GM21526 (cell line): ENCODE data around the gene MEOX2.

Experiments used
- ATAC-seq: cut with Tn5 transposase; IDR thresholded peaks from one replicate; pipeline ENCODE4 v1.9.1; 2021; ENCODE audit warnings: moderate library complexity; ENCODE audit not compliant: unreplicated experiment, low FRiP score

MEOX2 gene

DNA sequence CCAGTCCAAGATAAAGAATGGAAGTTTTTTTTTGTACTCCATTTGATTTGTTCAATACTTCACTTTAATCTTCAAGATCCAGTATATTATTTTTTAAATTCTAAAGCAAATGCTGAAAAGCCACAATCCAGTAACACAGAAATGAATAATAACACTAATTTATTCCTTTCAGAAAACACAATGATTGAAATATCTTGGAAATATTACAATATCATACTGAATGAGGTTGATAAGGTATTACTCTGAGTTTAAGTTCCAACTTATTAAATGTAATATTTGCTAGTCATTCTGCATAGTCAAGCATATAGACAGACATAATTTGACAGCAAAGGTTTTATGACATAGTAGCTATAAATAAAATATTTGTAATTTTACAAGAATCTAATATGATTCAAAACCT is 4.4 kb downstream of the MEOX2 start:
- no peak for ATAC-seq

- ATAC-seq: no peak
Measured at GRCh38 chr7:15681631-15682030, 4.9 kb downstream of the MEOX2 start.

GRCh38 chr7:15681186-15681585 is 5.3 kb downstream of the MEOX2 start:
- no peak for ATAC-seq

- ATAC-seq: no peak
Measured at GRCh38 chr7:15680446-15680845, 6.0 kb downstream of the MEOX2 start.

- ATAC-seq: no peak
Measured at GRCh38 chr7:15679306-15679705, 7.2 kb downstream of the MEOX2 start.

DNA sequence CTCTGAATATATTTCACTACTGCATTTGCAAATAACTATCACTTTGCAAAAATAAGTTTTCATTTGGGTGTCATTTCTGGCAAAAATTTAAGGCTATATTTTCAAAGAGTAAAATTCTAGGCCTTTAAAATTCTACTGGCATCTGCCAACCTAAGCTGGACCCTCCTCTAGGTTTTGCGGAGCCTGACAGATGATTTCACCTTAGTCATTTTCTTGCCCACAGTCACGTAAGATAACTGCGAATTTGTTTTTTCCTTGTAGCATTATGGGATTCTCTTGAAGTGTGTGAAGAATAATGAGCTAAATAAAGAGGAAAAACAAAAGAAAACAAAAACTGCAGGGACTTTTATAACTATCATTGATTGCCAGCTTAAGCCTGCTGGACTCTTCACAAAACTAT is 7.8 kb downstream of the MEOX2 start:
- no peak for ATAC-seq

DNA sequence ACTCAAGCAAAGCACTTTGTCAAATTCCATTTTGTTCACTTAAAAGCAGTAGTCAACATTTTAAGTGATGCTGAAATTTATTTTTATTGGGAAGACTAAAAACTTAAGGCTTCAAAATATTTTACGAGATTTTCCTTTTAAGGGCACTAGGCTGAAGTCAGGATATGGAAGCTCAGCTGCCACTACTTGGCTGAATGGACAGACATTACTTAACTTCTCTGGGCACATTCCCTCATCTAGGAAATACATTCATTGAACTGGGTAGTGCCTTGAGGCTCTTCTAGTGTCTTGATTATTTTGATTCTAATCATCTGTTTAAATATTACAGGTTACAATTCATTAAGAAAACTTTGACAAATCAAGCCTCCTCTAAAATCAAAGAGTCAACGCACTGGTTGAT is 11.1 kb downstream of the MEOX2 start:
- no peak for ATAC-seq

DNA sequence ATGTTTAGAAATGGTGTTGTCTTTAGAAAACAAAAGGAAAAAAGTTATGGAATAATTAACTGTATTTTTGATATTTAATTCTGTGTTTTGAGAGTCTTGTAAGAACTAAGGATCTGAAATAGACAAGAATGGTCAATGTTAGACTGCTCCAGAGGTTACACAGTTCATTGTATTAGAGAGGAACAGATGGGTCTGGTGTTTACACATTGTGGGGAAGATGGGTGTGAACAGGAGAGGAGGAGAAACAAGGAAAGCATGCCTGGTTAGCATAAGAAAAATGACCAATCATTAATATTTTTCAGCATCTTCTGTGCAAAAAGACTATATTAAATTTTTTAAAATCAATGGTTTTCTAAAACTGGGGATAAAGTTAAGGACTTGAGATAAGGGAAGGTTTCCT is 11.9 kb downstream of the MEOX2 start:
- ATAC-seq: no peak

DNA sequence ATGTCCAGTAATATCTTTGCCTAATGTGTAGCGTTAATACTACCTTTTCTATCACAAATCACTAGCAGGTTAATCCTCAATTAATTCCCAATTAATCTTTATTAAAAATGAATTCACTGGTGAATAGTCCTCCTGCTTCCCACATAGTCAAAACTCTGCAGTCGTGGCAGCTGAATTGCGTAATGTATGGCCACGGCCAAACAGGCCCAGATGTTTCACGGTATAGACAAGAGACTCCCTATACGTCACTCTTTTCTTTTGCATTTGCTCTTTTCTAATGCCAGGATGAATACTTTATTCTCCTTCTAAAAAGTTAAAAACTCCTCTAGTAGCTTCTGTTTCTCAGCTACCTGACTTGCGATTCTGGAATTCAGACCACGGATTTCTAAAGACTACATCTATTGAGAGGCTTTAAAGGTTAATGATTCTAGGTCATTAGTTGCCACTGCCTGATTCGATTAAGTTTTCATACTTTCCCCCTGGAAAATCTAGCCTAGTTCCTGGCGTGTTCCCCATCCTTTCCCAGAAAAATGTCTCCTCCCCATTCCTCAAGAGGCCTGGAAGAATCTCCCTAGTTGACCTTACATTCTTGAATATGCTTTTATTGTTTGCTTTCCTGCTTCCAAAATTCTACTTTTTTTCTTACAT is 16.9 kb downstream of the MEOX2 start:
- ATAC-seq: no peak

GRCh38 chr7:15667991-15668390 is 18.5 kb downstream of the MEOX2 start:
- ATAC-seq: no peak

DNA sequence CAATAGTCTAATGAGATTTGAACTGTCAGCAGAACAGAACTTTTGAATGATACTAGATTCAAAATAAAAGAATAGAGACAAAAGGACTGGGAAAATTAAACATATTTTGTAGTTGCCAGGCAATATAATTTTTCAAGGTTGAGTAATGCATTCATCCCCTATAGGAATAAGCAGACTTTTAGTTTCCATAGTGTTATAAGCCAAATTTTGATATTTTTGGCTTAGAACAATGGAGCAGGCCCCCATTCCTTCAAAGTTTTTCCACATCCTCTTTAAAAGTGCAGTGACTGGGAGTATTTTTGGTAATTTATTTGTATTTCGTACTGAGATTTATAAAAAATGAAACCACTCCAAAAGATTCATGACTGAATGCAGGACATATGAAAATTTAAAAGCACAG is 24.0 kb downstream of the MEOX2 start:
- no peak for ATAC-seq

DNA sequence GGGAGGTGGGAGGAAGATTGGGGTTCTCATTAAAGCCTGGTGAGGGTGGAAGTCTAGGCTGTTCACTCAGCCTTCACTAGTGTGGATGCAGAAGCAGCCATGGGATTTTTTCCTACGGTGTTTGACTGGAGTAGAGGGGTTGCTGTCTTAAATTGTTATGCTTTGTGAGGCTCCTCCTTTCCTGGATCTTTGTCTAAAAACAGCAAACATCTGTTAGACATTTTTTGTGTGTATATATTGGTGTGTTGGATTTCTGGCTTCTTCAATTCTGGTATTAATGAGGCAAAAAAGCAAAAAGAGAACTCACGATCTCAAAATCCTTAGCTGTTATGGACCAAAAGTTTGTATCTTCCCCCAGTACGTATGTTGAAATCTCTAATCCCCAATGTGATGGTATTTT is 28.2 kb downstream of the MEOX2 start:
- ATAC-seq: no peak

DNA sequence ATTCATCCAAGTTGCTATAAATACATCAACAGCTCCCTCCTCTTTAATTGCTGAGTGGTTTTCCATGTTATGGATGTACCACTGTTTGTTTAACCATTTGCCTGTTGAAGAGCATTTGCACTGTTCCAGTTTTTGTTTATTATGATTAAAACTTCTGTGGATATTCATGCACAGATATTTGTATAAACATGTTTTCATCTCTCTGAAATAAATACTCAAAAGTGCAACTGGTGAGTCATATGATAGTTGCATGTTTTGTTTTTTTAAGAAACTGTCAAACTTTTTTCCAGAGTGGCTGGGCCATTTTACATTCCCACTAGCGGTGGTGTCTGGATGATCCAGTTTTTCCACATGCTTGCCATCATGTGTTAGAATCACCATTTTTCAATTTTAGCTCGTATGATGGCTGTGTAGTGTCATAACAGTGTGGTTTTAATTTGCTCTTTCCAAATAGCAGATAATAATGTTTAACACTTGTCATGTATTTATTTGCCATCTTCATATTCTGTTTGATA is 33.6 kb downstream of the MEOX2 start:
- no peak for ATAC-seq

- ATAC-seq: no peak
Measured at GRCh38 chr7:15651693-15652092, 34.8 kb downstream of the MEOX2 start.

GRCh38 chr7:15650787-15651186 is 35.7 kb downstream of the MEOX2 start:
- ATAC-seq: no peak

GRCh38 chr7:15648461-15648961 is 38.0 kb downstream of the MEOX2 start:
- ATAC-seq: no peak

DNA sequence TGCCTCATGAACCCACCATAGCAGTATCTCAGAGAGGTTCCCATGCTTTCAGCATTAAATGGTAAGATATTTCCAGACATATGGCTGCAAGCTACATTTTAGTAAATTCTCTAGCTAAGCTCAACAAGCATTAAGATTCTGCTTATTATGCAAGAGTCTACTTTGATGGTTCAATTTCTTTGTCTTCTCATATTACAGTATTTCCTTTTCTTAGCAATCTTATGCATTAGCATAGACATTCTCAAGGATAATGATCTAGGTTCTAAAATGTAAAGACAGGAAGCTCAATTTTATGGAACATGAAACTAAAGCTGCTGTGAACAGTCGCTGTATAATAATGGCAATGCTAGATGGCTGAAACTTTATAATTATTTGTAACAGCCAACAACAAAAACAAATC is 39.2 kb downstream of the MEOX2 start:
- no peak for ATAC-seq

GRCh38 chr7:15643000-15643705 is 43.3 kb downstream of the MEOX2 start:
- no peak for ATAC-seq

GRCh38 chr7:15628876-15629275 is 57.6 kb downstream of the MEOX2 start:
- no peak for ATAC-seq

GRCh38 chr7:15626041-15626440 is 60.4 kb downstream of the MEOX2 start:
- no peak for ATAC-seq

- ATAC-seq: no peak
Measured at GRCh38 chr7:15625466-15625865, 61.0 kb downstream of the MEOX2 start.

DNA sequence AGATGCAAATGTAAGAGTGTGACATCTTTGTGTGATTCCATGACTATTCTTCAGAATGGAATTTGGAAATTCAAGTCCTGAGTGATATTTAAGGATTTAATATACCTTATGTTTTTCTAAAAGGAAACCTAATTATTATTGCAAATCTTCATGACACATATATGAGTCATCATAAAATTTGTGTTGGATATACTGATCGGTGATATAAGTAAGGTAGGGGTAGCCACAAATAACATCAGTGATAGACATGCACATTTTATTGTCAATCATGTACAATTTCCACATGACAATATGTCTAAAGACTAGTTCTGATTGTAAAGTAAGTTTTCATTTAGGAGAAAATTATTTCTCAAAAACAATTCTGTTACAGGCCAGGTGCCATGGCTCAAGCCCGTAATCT is 65.0 kb downstream of the MEOX2 start:
- no peak for ATAC-seq
